HG03460 (cell line): ENCODE measurements around the gene MARK4.

Source experiments
- ATAC-seq: cut with Tn5 transposase; IDR thresholded peaks from one replicate; pipeline ENCODE4 v1.9.1; 2021; ENCODE audit not compliant: unreplicated experiment

MARK4 gene

DNA sequence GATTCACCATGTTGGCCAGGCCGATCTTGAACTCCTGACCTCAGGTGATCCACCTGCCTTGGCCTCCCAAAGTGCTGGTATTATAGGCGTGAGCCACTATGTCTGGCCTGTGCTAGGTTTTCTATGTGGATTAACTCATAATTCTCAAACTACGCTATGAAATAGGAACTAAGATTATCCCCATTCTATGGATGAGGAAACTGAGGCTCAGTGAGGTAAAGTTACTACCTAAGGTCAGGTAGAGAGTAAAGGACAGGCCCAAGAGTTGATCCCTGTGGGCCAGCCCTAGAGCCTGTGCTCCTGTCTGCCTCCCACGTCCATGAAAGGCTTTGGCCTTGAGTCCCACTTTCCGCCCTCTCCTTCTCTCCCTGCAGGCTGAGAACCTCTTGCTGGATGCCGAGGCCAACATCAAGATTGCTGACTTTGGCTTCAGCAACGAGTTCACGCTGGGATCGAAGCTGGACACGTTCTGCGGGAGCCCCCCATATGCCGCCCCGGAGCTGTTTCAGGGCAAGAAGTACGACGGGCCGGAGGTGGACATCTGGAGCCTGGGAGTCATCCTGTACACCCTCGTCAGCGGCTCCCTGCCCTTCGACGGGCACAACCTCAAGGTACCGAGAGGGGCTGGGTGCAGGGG, 20.1 kb downstream of the MARK4 start:
- no peak for ATAC-seq

DNA sequence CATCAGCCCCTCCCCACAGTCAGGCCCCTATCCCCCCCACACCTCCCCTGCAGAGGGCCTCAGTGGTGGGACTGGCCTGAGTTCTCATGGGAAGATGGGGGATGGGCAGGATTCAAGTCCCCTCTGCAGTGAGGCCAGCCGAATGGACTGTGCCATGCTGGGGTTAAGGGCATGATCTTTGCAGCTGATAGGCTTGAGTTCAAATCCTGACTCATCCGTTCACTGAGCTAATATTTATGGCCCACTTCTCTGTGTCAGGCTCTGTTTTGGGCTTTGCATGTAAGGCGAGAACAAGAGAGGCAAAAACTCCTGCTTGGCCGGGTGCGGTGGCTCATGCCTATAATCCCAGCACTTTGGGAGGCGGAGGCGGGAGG, 20.7 kb downstream of the MARK4 start:
- no peak for ATAC-seq

DNA sequence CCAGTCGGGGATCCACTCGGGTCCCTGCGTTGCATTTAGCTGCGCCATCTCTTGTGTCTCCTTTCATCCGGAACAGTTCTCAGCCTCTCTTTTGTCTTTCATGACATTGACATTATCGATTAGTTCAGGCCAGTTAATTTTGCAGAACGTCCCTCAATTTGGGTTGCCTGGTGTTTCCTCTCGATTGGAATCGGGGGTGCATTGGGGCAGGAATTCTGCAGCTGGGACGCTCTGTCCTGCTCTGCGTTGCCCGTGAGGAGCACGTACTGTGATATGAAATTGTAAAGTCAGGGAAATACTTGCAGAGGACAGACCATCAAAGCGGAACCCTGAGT, 22.4 kb downstream of the MARK4 start:
- ATAC-seq = no peak

DNA sequence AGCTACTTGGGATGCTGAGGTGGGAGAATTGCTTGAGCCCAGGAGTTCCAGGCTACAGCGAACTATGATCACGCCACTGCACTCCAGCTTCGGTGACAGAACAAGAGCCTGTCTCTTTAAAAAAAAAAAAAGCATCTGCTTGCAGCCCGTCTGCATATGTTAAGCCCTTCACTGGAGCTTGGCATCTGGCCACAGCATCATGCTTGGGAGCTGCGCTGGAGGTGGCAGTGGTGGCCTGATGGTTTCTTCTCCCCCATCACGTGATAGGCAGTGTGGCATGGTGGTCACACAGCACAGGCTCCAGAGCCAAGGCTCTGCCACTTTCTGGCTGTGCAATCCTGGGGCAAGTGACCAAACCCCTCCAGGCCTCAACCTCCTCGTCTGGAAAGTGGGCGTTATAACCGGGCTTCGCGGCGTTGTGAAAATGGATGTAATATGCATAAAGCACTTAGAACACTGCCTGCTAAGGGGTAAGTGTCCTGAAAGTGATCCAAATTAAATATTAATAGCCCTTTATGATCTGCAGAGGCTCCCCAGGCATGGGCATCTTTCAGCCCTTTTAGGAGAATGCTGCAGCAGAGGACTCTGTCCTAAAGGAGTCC, 24.4 kb downstream of the MARK4 start:
- ATAC-seq = no peak

DNA sequence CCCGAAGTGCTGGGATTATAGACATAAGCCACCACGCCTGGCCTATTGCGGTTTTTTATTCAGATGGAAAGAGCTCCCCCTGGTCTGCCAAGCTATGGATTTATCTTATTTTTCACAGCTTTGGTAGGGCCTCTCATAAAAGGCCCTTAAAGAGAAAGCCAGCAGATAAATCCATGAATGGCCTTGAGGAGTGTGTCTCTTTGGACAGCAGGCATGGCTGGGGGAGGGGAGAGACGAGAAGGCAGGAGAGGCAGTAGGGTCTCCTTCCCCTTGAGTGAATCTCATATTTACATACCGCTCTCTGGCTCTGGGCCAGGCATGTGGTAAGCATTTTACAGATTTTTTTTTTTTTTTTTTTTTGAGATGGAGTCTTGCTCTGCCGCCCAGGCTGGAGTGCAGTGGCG, 25.2 kb downstream of the MARK4 start:
- ATAC-seq = no peak

DNA sequence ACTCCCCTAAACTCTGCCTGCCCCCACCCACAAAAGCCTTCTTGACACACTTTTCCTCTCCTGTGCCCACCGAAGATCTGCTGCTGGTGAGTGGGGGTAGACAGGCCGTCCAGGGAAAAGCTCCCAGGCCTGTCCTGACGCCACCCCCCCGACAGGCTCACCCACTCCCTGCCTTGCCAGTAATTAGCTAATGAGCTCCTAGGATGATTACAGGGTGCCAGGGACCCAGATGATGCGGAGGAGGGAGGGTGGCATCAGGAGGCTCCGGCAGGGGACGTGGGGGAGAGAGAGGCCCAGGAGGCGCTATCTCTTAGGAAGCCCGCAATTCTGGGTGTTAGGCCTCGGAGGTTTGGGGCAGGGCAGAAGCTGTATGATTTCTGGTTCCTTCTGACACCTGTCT, 27.0 kb downstream of the MARK4 start:
- no peak for ATAC-seq

DNA sequence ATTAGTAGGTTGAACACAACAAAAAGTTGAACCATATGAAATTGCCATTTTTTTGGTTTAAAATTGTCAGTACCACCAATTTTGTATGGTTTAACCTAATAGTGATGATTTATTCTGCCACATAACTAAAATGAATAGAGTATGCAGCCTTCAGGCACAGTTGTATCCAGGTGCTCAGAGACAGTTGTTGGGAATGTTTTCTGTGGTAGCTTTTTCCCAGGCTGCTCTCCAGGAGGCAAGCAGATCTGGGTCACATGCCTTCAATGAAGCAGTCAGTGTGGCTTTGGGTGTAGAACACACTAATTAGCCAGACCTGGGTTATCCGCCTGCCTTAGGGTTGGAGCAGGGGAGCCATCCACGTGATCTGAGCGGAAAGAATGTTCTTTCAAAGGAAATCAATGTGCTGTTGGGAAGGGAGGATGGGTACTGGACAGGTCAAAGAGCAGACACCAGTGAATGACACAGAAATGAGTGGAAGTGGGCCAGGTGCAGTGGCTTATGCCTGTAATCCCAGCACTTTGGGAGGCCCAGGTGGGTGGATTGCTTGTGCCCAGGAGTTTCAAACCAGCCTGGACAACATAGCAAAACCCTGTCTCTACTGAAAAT, 28.6 kb downstream of the MARK4 start:
- ATAC-seq = no peak

DNA sequence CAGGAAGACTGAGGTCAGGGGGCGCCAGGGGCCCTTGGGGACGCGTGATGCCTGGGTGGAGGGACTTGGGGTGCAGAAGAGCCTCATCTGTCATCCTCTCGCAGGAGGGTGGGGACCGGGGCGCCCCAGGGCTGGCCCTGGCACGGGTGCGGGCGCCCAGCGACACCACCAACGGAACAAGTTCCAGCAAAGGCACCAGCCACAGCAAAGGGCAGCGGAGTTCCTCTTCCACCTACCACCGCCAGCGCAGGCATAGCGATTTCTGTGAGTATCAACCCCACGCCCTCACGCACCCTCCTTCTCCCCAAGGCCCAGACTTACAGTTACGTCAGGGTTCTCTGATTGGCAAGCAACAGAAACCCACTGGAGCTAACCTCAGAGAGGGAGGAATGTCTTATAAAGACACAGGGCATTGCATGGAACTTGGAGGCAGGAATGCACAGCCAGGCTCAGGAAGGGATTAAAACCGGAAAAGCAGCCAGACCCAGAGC, 29.4 kb downstream of the MARK4 start:
- no peak for ATAC-seq

DNA sequence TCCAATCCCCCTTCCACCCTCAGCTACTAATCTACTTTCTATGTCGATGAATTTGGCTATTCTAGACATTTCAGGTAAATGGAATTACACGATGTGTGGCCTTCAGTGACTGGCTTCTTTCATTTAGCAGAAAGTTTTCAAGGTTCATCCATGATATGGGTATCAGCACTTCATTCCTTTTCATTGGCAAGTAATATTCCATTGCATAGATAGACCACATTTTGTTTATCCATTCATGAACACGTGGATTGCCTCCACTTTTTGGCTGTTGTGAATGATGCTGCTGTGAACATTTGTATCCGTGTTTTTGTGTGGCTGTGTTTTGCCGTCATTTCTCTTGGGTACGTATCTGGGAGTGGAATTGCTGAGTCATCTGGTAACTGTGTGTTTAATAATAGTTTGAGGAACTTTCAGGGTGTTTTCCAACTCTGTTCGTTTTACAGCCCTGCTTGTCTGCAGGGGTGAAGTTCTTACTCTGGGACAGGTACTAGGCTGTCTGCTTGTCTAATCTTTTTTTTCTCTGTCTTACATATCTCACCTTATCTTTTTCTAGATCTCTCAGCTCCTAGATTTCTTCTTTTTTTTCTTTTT, 32.5 kb downstream of the MARK4 start:
- no peak for ATAC-seq

DNA sequence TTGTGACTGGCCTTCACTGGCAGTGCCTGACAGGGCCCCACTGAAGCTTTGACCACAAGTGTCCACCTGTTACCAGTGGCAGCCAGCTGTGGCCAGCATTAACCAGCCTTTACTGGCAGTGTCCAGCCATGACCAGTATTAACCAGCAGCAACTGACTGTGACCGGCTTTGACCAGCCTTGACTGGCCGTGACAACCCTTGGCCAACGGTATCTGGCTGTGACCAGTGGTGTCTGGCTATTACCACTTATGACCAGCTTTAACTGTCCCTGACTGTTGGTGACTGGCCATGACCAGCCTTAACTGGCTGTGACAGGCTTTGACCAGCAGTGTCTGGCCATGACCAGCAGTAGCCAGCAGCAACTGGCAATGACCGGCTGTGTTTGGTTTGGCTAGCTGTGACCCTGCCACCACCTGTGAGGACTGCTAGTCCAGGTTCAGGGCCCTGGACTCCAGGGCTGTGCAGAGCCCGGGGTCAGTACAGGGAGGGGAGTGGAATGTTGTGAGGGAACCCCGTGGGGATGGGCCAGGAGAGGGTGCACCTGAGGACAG, 39.4 kb downstream of the MARK4 start:
- ATAC-seq = no peak

DNA sequence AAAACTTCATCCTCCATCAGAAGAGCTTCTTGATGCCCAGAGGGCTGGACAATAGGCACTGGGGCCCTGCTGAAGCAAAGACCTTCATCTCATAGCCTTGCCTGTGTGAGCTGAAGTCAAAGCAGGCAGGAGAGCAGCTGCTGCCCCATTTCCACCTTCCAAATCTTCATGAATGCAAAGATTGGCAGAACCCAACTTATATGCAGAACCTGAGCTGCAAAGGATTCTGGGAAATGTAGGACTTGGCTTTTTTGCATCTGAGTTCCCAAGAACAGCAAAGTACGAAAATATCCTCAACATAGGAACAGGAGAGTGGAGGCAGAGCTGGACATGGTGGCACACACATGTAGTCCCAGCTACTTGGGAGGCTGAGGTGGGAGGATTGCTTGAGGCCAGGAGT, 40.8 kb downstream of the MARK4 start:
- ATAC-seq = no peak

DNA sequence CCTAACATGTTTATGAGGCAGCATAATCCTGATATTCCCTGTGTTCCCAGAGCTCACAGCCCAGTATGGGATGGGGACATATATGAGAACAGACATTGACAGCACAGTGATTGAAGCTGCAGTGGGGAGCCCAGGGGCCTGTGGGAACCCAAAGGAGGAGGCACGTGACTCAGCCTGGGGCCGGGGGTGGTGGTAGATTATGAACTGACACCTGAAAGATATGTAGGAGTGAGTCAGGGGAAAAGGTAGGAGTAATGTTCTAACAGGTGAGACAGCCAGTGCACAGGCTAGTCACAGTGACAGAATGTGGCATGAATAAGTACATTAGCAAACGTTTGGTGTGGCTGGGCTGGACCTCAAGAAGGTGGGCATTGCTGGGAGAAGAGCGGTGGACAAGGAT, 42.6 kb downstream of the MARK4 start:
- ATAC-seq = no peak

DNA sequence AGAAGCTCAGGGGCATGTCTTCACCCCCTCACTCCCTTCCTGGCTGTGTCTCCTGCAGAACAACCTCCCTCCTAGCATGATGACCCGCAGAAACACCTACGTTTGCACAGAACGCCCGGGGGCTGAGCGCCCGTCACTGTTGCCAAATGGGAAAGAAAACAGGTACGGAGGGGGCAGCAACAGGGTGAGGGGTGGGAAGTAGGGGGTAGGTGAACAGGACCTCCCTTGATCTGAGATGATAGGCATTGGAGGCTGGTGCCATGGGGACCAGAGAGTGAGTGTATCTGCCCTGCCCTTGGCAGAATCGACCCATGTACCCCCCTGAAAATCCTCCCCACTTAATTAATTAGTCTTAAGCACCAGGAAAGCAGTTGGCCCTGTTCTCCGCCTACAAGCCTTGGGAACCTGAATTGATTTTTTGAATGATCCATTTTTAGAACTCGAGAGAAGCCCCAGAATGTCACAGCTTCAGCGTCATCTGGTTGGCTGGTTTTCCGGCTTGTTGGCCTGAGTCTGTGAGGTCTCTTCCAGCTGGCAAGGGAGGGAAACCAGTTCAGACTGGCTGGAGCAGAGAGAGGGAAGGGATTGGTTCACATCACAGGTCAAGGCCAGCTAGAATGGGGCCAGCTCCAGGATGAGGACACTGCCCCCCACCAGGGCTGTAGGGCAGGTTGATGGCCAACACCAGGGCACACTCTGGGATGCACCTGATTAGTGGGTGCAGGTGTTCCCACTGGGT, 43.4 kb downstream of the MARK4 start:
- no peak for ATAC-seq

DNA sequence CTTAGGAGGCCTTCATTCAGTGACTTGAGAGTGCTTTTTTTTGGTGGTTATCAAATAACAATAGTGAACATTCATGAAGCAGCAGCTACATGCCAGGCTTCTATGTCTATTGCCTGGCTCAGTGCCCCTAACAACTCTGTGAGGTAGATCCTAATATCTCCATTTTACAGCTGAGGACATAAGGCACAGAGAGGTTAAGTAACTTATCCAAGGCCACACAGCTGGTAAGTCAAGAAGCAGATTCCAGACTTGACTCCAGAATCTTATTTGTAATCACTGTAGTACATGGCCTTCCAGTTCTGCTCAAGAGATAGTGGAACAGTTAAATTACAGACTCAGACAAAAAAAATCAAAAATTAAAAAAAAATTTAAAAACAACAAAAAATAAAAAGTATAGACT, 44.8 kb downstream of the MARK4 start:
- no peak for ATAC-seq

DNA sequence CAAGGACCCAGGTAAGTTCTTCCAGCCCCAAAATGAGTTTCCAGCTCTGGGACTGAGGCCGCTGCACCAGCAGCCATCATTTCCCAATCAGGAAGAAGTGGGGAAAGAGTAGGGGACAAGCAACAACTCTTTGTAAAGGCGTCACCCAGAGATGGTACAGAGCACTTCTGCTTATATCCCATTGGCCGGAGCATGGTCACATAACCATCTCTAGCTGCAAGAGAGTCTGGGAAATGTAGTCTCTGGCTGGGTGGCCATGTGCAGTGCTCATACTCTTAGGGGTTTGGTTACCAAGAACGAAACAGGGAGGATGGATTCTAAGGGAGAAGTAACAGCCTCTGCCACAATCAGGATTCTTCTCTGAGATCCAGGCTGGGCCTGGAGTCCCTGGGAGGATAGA, 45.3 kb downstream of the MARK4 start:
- no peak for ATAC-seq

DNA sequence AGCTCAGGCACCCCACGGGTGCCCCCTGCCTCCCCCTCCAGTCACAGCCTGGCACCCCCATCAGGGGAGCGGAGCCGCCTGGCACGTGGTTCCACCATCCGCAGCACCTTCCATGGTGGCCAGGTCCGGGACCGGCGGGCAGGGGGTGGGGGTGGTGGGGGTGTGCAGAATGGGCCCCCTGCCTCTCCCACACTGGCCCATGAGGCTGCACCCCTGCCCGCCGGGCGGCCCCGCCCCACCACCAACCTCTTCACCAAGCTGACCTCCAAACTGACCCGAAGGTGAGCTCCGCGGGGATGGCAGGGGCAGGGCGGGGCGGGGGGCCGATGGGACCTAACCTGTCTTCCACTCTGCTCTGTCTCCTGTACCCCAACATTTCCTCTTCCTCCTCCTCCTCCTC, 46.6 kb downstream of the MARK4 start:
- ATAC-seq = no peak

DNA sequence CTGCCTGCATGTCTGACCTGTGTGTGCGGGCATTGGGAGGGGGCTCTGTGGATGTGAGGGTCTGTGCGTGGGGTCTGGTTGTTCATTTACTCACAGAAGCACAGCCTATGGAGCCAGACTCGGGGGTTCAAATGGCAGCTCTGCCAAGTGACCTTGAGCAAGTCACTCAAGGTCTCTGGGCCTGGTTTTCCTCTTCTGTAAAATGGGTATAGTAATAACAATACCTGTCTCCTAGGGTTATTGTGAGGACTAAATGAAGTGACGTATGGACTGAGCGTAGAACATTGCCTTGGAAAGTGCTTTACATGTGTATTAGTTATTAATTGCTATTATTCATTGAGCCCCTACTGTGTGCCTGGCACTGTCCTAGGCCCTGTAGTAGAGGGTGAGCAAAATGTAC, 47.2 kb downstream of the MARK4 start:
- ATAC-seq = no peak

DNA sequence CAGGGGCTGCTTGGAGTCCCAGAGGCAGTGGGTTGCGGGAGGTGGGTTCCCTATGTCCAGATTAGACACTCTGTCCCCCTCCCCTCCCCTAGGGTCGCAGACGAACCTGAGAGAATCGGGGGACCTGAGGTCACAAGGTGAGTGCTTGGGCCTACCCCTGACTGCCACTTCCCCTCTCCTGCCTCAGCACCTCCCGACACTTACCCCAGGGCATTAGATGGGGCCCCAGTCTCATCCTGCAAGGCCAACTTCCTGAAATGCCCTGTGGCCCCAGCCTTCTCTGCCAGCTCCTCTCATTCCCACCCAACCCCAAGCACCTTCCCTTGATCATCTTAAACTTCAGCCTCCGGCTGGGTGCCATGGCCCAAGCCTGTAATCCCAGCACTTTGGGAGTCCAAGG, 48.6 kb downstream of the MARK4 start:
- no peak for ATAC-seq

DNA sequence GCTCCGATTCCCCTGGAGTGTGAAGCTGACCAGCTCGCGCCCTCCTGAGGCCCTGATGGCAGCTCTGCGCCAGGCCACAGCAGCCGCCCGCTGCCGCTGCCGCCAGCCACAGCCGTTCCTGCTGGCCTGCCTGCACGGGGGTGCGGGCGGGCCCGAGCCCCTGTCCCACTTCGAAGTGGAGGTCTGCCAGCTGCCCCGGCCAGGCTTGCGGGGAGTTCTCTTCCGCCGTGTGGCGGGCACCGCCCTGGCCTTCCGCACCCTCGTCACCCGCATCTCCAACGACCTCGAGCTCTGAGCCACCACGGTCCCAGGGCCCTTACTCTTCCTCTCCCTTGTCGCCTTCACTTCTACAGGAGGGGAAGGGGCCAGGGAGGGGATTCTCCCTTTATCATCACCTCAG, 51.3 kb downstream of the MARK4 start:
- no peak for ATAC-seq

DNA sequence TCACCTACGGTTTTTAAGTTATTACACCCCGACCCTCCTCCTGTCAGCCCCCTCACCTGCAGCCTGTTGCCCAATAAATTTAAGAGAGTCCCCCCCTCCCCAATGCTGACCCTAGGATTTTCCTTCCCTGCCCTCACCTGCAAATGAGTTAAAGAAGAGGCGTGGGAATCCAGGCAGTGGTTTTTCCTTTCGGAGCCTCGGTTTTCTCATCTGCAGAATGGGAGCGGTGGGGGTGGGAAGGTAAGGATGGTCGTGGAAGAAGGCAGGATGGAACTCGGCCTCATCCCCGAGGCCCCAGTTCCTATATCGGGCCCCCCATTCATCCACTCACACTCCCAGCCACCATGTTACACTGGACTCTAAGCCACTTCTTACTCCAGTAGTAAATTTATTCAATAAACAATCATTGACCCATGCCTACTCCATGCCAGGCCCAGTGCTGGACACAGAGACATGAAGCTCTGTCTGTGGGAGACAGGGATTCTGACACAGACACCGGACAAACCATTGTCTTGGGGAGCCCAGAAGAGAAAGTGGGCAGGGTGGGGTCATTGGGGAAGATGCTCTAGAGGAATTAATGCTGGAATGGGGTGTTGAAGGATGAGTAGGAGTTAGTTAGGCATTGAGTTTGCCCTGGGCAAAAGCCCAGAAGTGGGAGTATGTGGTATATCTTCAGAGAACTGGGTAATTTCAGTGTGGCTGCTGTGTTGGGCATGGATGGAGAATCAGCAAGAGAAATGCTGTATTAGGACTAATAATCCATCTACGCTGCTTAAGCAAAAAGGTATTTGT, 52.4 kb downstream of the MARK4 start:
- no peak for ATAC-seq
